Sigmoid colon (tissue), 7 donors: ENCODE measurements around the gene SUPT3H. TPM values are rescaled to one million over a fixed set of nuclear protein-coding genes. Genes with fewer than 3 reads are reported as not detected.

ENCODE experiments used
- DNase-seq: peaks from one replicate; pipeline ENCODE4 v3.0.0-alpha.2; 2019
- H3K27ac ChIP-seq, 4 donors: fragments of 200-600 bp; sonication (generic); one replicate each; pipeline ENCODE4 v1.5.1; 2016 to 2019; ENCODE audit warnings: mild to moderate bottlenecking in 1 of 4
- H3K27me3 ChIP-seq, 3 donors: fragments of 200-600 bp; sonication (generic); one replicate each; pipeline ENCODE4 v1.5.1; 2019; ENCODE audit warnings: mild to moderate bottlenecking in 1 of 3
- H3K36me3 ChIP-seq, 4 donors: fragments of 200-600 bp; sonication (generic); one replicate each; pipeline ENCODE4 v1.5.1; 2016 to 2019
- H3K4me1 ChIP-seq, 4 donors: fragments of 200-600 bp; sonication (generic); one replicate each; pipeline ENCODE4 v1.5.1; 2017 to 2019
- H3K4me3 ChIP-seq, 4 donors: fragments of 200-600 bp; sonication (generic); one replicate each; pipeline ENCODE4 v1.5.1; 2017 to 2019; ENCODE audit warnings: mild to moderate bottlenecking in 2 of 4, moderate library complexity in 1 of 4
- H3K9me3 ChIP-seq, 4 donors: fragments of 200-600 bp in 3 of 4; sonication (generic) in 3 of 4; one replicate each; pipeline versions ENCODE4 v1.5.1 to v1.6.1; 2013 to 2019
- CTCF ChIP-seq, 4 experiments: fragments of 450-650 bp in 3 of 4; fragments of 200-600 bp in 1 of 4; IDR thresholded peaks; one replicate each; pipeline ENCODE4 v1.5.1; 2016 to 2019; ENCODE audit warnings: antibody characterized with exemption in 4 of 4, mild to moderate bottlenecking in 3 of 4, moderate library complexity in 2 of 4
- EP300 ChIP-seq, 4 donors: sonication (generic); formaldehyde crosslinking; IDR thresholded peaks; one replicate each; pipeline ENCODE4 v1.6.1; 2017; ENCODE audit warnings: antibody characterized with exemption in 4 of 4
- POLR2A ChIP-seq, 2 donors: fragments of 450-650 bp; IDR thresholded peaks; one replicate each; pipeline ENCODE4 v1.6.1; 2016; ENCODE audit warnings: antibody characterized with exemption in 2 of 2, mild to moderate bottlenecking in 2 of 2, moderate library complexity in 2 of 2
- POLR2AphosphoS5 ChIP-seq, 4 donors: sonication (generic); formaldehyde crosslinking; IDR thresholded peaks; one replicate each; pipeline ENCODE4 v1.6.1; 2017; ENCODE audit warnings: antibody characterized with exemption in 4 of 4
- WGBS, 2 donors: extraction: QIAGEN DNeasy Blood & Tissue Kit; methylation state at CpG; one replicate each; pipeline ENCODE4 v1.1.7; 2013; 5-methylcytosine and 5-hydroxymethylcytosine counted together
- intact Hi-C: fragments of 100-400 bp; cut with DNase I; formaldehyde crosslinking; loops from one replicate; pipeline ENCODE4 v1.15.1; 2023
- polyA plus RNA-seq, 3 donors: library from polyadenylated mRNA; stranded (reverse); fragments of 200-250 nt; gene quantifications; one replicate each; pipeline ENCODE4 v1.2.3, GENCODE V29; 2013
- total RNA-seq, 4 donors: library from RNA; depleted of rRNA; stranded (reverse); fragments of >200 nt; gene quantifications; one replicate each; pipeline ENCODE4 v1.1.0, GENCODE V29; 2016
- donor health status: healthy with polysubstance abuse.
- donor health status: Bipolar disorder and iron deficiency.
- donor health status: healthy.

Gene SUPT3H
- total and polyA plus RNA-seq, 7 donors, result 1.6 to 18.2 (median 10.6) TPM

GRCh38 chr6:45082091-45082490 is 295.6 kb downstream of the SUPT3H start:
- Histone ChIP-seq H3K36me3 (no peaks in the 10 kb centered on the region), H3K27me3 (no peaks in the 10 kb centered on the region), H3K4me3 (no peak overlapping the region), H3K27ac (no peak overlapping the region), H3K4me1 (no peaks in the 10 kb centered on the region), H3K9me3 (peaks cover 0 to 13% (median 6%) of the 10 kb centered on the region in 4 donors)
- no peak for TF ChIP-seq POLR2A (IDR thresholded peaks at IDR 0.05)
- TF ChIP-seq POLR2AphosphoS5 (IDR thresholded peaks at IDR 0.05), result no peak
- TF ChIP-seq EP300 (IDR thresholded peaks at IDR 0.05), result no peak
- no peak for TF ChIP-seq CTCF (IDR thresholded peaks at IDR 0.05)
- intact Hi-C loops, result no loop called here
- no peak for DNase-seq
- WGBS, 2 donors, result 80 to 86% methylated on average over 1 of the region's 1 CpG

- intact Hi-C loops, result no loop called here
- H3K27me3 ChIP-seq, result no peaks in the 10 kb centered on the region
- H3K4me3 ChIP-seq, result no peak overlapping the region
- WGBS, 2 donors, result 85 to 95% methylated on average over 1 of the region's 1 CpG
- TF ChIP-seq CTCF (IDR thresholded peaks at IDR 0.05), result no peak
- no peak for TF ChIP-seq POLR2A (IDR thresholded peaks at IDR 0.05)
- TF ChIP-seq POLR2AphosphoS5 (IDR thresholded peaks at IDR 0.05), result no peak
- no peak for TF ChIP-seq EP300 (IDR thresholded peaks at IDR 0.05)
- DNase-seq, result no peak
- H3K27ac ChIP-seq, result no peak overlapping the region
- H3K9me3 ChIP-seq, result peaks cover 0 to 13% (median 6%) of the 10 kb centered on the region in 4 donors
- no peaks in the 10 kb centered on the region for H3K36me3 ChIP-seq
- no peaks in the 10 kb centered on the region for H3K4me1 ChIP-seq
These were observed 296.1 kb downstream of the SUPT3H start for GRCh38 chr6:45081634-45082033.

- TF ChIP-seq POLR2AphosphoS5 (IDR thresholded peaks at IDR 0.05) (no peak), EP300 (IDR thresholded peaks at IDR 0.05) (no peak), CTCF (IDR thresholded peaks at IDR 0.05) (no peak), POLR2A (IDR thresholded peaks at IDR 0.05) (no peak)
- WGBS, 2 donors, result 96 to 97% methylated on average over 3 of the region's 3 CpGs
- Histone ChIP-seq H3K27me3 (no peaks in the 10 kb centered on the region), H3K27ac (no peak overlapping the region), H3K9me3 (peaks cover 0 to 13% (median 6%) of the 10 kb centered on the region in 4 donors), H3K4me3 (no peak overlapping the region), H3K36me3 (no peaks in the 10 kb centered on the region), H3K4me1 (peaks cover 0 to 9% (median 3%) of the 10 kb centered on the region in 4 donors)
- no peak for DNase-seq
- intact Hi-C loops, result no loop called here
These were observed 299.3 kb downstream of the SUPT3H start for GRCh38 chr6:45078432-45078831.

GRCh38 chr6:45076217-45076930 is 301.4 kb downstream of the SUPT3H start:
- H3K9me3 ChIP-seq, result peaks cover 0 to 13% (median 6%) of the 10 kb centered on the region in 4 donors
- no peak for TF ChIP-seq POLR2AphosphoS5 (IDR thresholded peaks at IDR 0.05)
- no peak for TF ChIP-seq CTCF (IDR thresholded peaks at IDR 0.05)
- TF ChIP-seq POLR2A (IDR thresholded peaks at IDR 0.05), result no peak
- TF ChIP-seq EP300 (IDR thresholded peaks at IDR 0.05), result no peak
- intact Hi-C loops, result no loop called here
- WGBS, 2 donors, result 79 to 92% methylated on average over 2 of the region's 2 CpGs
- no peak overlapping the region for H3K27ac ChIP-seq
- no peaks in the 10 kb centered on the region for H3K27me3 ChIP-seq
- H3K4me1 ChIP-seq, result peaks cover 0 to 9% (median 3%) of the 10 kb centered on the region in 4 donors
- no peak overlapping the region for H3K4me3 ChIP-seq
- H3K36me3 ChIP-seq, result no peaks in the 10 kb centered on the region
- no peak for DNase-seq
